SK-N-SH treated with all-trans-retinoic acid at 6 μM for 48 hours (cell line): ENCODE results near the gene NASP.
A peak's percentile ranks its signal among the peaks of the same experiment; 100 is the strongest.

Experiments
- ATAC-seq: fragments of 200-7000 bp; cut with Tn5 transposase; 3 replicates; pipeline ENCODE4 v1.9.1; 2020; ENCODE audit warnings: mild to moderate bottlenecking, moderate library complexity
- ARNTL ChIP-seq: fragments of 450-650 bp; formaldehyde crosslinking; IDR thresholded peaks from 2 replicates; pipeline ENCODE4 v1.5.0; 2020; ENCODE audit warnings: low read depth, mild to moderate bottlenecking, moderate library complexity, borderline replicate concordance
- BACH2 ChIP-seq: fragments of 250-450 bp; sonication (Bioruptor Pico); IDR thresholded peaks from 2 replicates; pipeline ENCODE4 v1.9.0; 2021; ENCODE audit warnings: mild to moderate bottlenecking, borderline replicate concordance
- CSDC2 ChIP-seq: fragments of 250-450 bp; sonication (Bioruptor Pico); IDR thresholded peaks from 2 replicates; pipeline ENCODE4 v1.5.0; 2020; ENCODE audit warnings: mild to moderate bottlenecking, moderate library complexity
- CSRNP3 ChIP-seq: fragments of 250-450 bp; sonication (Bioruptor Pico); IDR thresholded peaks from 2 replicates; pipeline ENCODE4 v1.5.1; 2021; ENCODE audit warnings: mild to moderate bottlenecking, moderate library complexity
- GLIS3 ChIP-seq: fragments of 250-450 bp; sonication (Bioruptor Pico); IDR thresholded peaks from 2 replicates; pipeline ENCODE4 v1.5.0; 2020; ENCODE audit warnings: mild to moderate bottlenecking, moderate library complexity
- ISL1 ChIP-seq: fragments of 250-450 bp; sonication (Bioruptor Pico); IDR thresholded peaks from 2 replicates; pipeline ENCODE4 v2.1.2; 2022; ENCODE audit warnings: mild to moderate bottlenecking, moderate library complexity
- OSR1 ChIP-seq: fragments of 250-450 bp; sonication (Bioruptor Pico); IDR thresholded peaks from 2 replicates; pipeline ENCODE4 v1.8.0; 2022; ENCODE audit warnings: moderate library complexity, mild to moderate bottlenecking, inconsistent platforms
- POU6F1 ChIP-seq: fragments of 250-450 bp; sonication (Bioruptor Pico); IDR thresholded peaks from 2 replicates; pipeline ENCODE4 v1.8.0; 2021; ENCODE audit warnings: low read depth, mild to moderate bottlenecking, moderate library complexity, borderline replicate concordance
- SNAI2 ChIP-seq: fragments of 250-450 bp; sonication (Bioruptor Pico); IDR thresholded peaks from 2 replicates; pipeline ENCODE4 v1.5.0; 2020; ENCODE audit warnings: mild to moderate bottlenecking, moderate library complexity
- TCF4 ChIP-seq: fragments of 250-450 bp; sonication (Bioruptor Pico); IDR thresholded peaks from 2 replicates; pipeline ENCODE4 v1.8.0; 2021; ENCODE audit warnings: mild to moderate bottlenecking, moderate library complexity, borderline replicate concordance
- TSHZ2 ChIP-seq: fragments of 250-450 bp; sonication (Bioruptor Pico); IDR thresholded peaks from 2 replicates; pipeline ENCODE4 v1.5.0; 2020; ENCODE audit warnings: mild to moderate bottlenecking, moderate library complexity
- ZFP3 ChIP-seq: fragments of 250-450 bp; sonication (Bioruptor Pico); IDR thresholded peaks from 2 replicates; pipeline ENCODE4 v1.5.0; 2020; ENCODE audit warnings: mild to moderate bottlenecking, moderate library complexity
- ZNF565 ChIP-seq: fragments of 450-650 bp; formaldehyde crosslinking; conservative IDR thresholded peaks from 2 replicates; pipeline ENCODE4 v1.5.0; 2020; ENCODE audit warnings: low read depth, mild to moderate bottlenecking, moderate library complexity
- ZNF70 ChIP-seq: fragments of 450-650 bp; formaldehyde crosslinking; IDR thresholded peaks from 2 replicates; pipeline ENCODE4 v1.5.0; 2020; ENCODE audit warnings: mild to moderate bottlenecking, moderate library complexity
- ZNF8 ChIP-seq: fragments of 450-650 bp; formaldehyde crosslinking; IDR thresholded peaks from 2 replicates; pipeline ENCODE4 v1.5.0; 2020; ENCODE audit warnings: mild to moderate bottlenecking, moderate library complexity
- TF ChIP-seq, protein P1 (sequence below): fragments of 250-450 bp; sonication (Bioruptor Pico); IDR thresholded peaks from 2 replicates; pipeline ENCODE4 v1.5.1; 2020; ENCODE audit warnings: low read depth, mild to moderate bottlenecking, moderate library complexity

The NASP gene

GRCh38 chr1:45584351-45585109, 689 bp downstream of the NASP start:
- peak; percentile 72 for ATAC-seq

GRCh38 chr1:45585110-45585426, 1.2 kb downstream of the NASP start:
- TF ChIP-seq CSRNP3 (CRISPR knock-in tag) (no peak), ISL1 (CRISPR knock-in tag) (no peak), ZNF70 (CRISPR knock-in tag) (no peak), TSHZ2 (CRISPR knock-in tag) (no peak), TCF4 (CRISPR knock-in tag) (no peak), GLIS3 (no peak)
- TF ChIP-seq, protein P1, sequence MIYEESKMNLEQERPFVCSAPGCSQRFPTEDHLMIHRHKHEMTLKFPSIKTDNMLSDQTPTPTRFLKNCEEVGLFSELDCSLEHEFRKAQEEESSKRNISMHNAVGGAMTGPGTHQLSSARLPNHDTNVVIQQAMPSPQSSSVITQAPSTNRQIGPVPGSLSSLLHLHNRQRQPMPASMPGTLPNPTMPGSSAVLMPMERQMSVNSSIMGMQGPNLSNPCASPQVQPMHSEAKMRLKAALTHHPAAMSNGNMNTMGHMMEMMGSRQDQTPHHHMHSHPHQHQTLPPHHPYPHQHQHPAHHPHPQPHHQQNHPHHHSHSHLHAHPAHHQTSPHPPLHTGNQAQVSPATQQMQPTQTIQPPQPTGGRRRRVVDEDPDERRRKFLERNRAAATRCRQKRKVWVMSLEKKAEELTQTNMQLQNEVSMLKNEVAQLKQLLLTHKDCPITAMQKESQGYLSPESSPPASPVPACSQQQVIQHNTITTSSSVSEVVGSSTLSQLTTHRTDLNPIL (CRISPR knock-in tag) = no peak
- ATAC-seq = no peak

More at GRCh38 chr1:45584351-45585109, 689 bp downstream of the NASP start:
- no peak for TF ChIP-seq CSDC2 (CRISPR knock-in tag)
- TF ChIP-seq POU6F1 (CRISPR knock-in tag) = no peak
- peak; percentile 95 for TF ChIP-seq ZFP3
- TF ChIP-seq ZNF70 (CRISPR knock-in tag) = no peak

GRCh38 chr1:45585496-45586075, 1.7 kb downstream of the NASP start:
- TF ChIP-seq BACH2 (CRISPR knock-in tag) = no peak
- TF ChIP-seq ZNF565 (CRISPR knock-in tag) = no peak
- no peak for TF ChIP-seq OSR1 (CRISPR knock-in tag)
- no peak for TF ChIP-seq ISL1 (CRISPR knock-in tag)
- TF ChIP-seq ZNF70 (CRISPR knock-in tag) = no peak
- TF ChIP-seq, protein P1 (CRISPR knock-in tag) = no peak
- TF ChIP-seq SNAI2 = no peak
- TF ChIP-seq POU6F1 (CRISPR knock-in tag) = no peak
- no peak for TF ChIP-seq CSDC2 (CRISPR knock-in tag)
- TF ChIP-seq ZNF8 (CRISPR knock-in tag) = no peak
- TF ChIP-seq GLIS3 = no peak
- no peak for TF ChIP-seq ARNTL (CRISPR knock-in tag)
- no peak for ATAC-seq
